GM12878 (cell line): ENCODE measurements around the gene HCCS. TPM values are rescaled to one million over a fixed set of nuclear protein-coding genes. Genes with fewer than 3 reads are reported as not detected.

ENCODE experiments used
- CEBPZ ChIP-seq: fragments of 150-350 bp; IDR thresholded peaks from 2 replicates; pipeline ENCODE4 v1.6.1; 2016; ENCODE audit warnings: low read depth, low read length
- HDAC2 ChIP-seq: fragments of 200-600 bp; sonication (generic); IDR thresholded peaks from 2 replicates; pipeline ENCODE4 v1.6.1; 2017
- MXI1 ChIP-seq: fragments of 150-350 bp; IDR thresholded peaks from 2 replicates; pipeline ENCODE4 v1.6.1; 2011; ENCODE audit warnings: low read depth, mild to moderate bottlenecking, inconsistent platforms, low read length, improper control_type of control experiment
- MYC ChIP-seq: IDR thresholded peaks from 2 replicates; pipeline ENCODE4 v1.6.1; 2011; ENCODE audit warnings: mild to moderate bottlenecking, low read length, moderate library complexity, inconsistent platforms; ENCODE audit not compliant: insufficient read depth, insufficient replicate concordance, insufficient read length, severe bottlenecking
- NFYA ChIP-seq: IDR thresholded peaks from 2 replicates; pipeline ENCODE4 v1.6.1; 2011; ENCODE audit warnings: low read depth, mild to moderate bottlenecking, low read length, improper control_type of control experiment, borderline replicate concordance
- NRF1 ChIP-seq: conservative IDR thresholded peaks from 2 replicates; pipeline ENCODE4 v1.6.1; 2011; ENCODE audit warnings: mild to moderate bottlenecking, low read depth, low read length, improper control_type of control experiment
- PRDM15 ChIP-seq: fragments of 450-650 bp; formaldehyde crosslinking; IDR thresholded peaks from 2 replicates; pipeline ENCODE4 v1.4.0; 2020; ENCODE audit warnings: mild to moderate bottlenecking, moderate library complexity
- SPI1 ChIP-seq: IDR thresholded peaks from 2 replicates; pipeline ENCODE4 v1.6.1; 2011; ENCODE audit warnings: low read depth, mild to moderate bottlenecking, low read length, moderate library complexity, borderline replicate concordance; ENCODE audit not compliant: insufficient read depth
- SUZ12 ChIP-seq: fragments of 200-600 bp; sonication (generic); IDR thresholded peaks from one replicate; pipeline ENCODE4 v1.6.1; 2018; ENCODE audit warnings: antibody characterized with exemption, mild to moderate bottlenecking; ENCODE audit not compliant: unreplicated experiment
- ZBTB33 ChIP-seq: fragments of 450-650 bp; IDR thresholded peaks from 2 replicates; pipeline ENCODE4 v1.6.1; 2017; ENCODE audit warnings: mild to moderate bottlenecking
- ZNF687 ChIP-seq: fragments of 450-650 bp; IDR thresholded peaks from 2 replicates; pipeline ENCODE4 v1.6.1; 2017; ENCODE audit warnings: mild to moderate bottlenecking, moderate library complexity
- polyA plus RNA-seq, 11 experiments: library from polyadenylated mRNA; depleted of rRNA in 4 of 11; unstranded in 6 of 11; stranded (reverse) in 5 of 11; fragments of >200 nt; fragmentation: Nextera tagmentation in 4 of 11; fragmentation: Illumina TruSeq in 1 of 11; extraction: Ambion mirVana in 4 of 11; extraction: Trizol in 1 of 11; gene quantifications; 1 replicate in 1 of 11; 2 replicates in 10 of 11; pipeline versions ENCODE4 v1.2.1 to v1.2.3, GENCODE V29; 2011 to 2016; ENCODE audit warnings: inconsistent platforms in 2 of 11, missing spikeins in 2 of 11, low read depth in 1 of 11
- total RNA-seq, 4 experiments: library from RNA; depleted of rRNA in 3 of 4; stranded (reverse); fragments of >200 nt in 3 of 4; fragmentation: Illumina TruSeq in 1 of 4; extraction: Trizol in 1 of 4; gene quantifications; 2 replicates each; pipeline versions ENCODE4 v1.2.1 to v1.2.3, GENCODE V29; 2013 to 2021

The HCCS gene
- total and polyA plus RNA-seq, 10 of the 15 experiments (the other 5 are each of a cell fraction or from before 2014, with no cell fraction given), result 11.8 to 69.6 (median 36.9) TPM

- TF ChIP-seq CEBPZ (no peak), HDAC2 (no peak), PRDM15 (CRISPR knock-in tag) (no peak), MXI1 (no peak), NRF1 (no peak), ZNF687 (no peak), NFYA (no peak), SUZ12 (no peak), ZBTB33 (no peak), MYC (no peak), SPI1 (no peak)
Observed at GRCh38 chrX:11151799-11152559, 40.8 kb downstream of the HCCS start (continued).
